ENCODE results near the gene KIF1C.

DNA sequence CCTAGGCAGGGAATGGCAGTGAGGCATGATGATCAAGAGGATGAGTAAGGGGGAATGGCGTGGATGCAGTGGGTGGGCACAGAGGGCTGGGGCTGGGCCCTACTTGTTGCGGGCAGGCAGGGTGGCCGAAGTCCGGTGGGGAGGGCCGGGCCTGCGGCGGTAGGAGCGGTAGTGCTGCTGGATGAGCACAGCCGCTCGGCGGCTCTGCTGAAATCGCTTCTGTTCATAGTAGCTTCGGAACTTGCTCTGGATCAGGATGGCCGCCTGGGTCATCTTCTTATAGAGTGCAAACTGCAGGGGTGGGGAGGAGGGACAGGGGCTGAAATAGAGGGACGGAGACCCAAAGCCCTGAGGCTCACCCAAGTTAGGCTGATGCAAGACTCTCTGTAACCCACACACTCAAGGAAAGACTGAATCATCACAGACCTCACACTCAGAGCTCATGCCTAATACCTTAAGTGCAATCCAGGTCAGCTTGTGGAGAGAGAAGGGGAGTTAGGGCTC lies 28.7 kb upstream of the KIF1C start:
- TF ChIP-seq, protein P1, sequence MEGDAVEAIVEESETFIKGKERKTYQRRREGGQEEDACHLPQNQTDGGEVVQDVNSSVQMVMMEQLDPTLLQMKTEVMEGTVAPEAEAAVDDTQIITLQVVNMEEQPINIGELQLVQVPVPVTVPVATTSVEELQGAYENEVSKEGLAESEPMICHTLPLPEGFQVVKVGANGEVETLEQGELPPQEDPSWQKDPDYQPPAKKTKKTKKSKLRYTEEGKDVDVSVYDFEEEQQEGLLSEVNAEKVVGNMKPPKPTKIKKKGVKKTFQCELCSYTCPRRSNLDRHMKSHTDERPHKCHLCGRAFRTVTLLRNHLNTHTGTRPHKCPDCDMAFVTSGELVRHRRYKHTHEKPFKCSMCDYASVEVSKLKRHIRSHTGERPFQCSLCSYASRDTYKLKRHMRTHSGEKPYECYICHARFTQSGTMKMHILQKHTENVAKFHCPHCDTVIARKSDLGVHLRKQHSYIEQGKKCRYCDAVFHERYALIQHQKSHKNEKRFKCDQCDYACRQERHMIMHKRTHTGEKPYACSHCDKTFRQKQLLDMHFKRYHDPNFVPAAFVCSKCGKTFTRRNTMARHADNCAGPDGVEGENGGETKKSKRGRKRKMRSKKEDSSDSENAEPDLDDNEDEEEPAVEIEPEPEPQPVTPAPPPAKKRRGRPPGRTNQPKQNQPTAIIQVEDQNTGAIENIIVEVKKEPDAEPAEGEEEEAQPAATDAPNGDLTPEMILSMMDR (conservative IDR thresholded peaks at IDR 0.05; ENCODE audit: low read depth, low read length): no peak
- TF ChIP-seq EZH2 (IDR thresholded peaks at IDR 0.05; ENCODE audit: borderline replicate concordance, low read depth, low read length, poor library complexity, severe bottlenecking): no peak
